ENCODE measurements around the gene DSCAM.

- no peak for TF ChIP-seq POLR2A (IDR thresholded peaks at IDR 0.05)
- TF ChIP-seq, protein P1, sequence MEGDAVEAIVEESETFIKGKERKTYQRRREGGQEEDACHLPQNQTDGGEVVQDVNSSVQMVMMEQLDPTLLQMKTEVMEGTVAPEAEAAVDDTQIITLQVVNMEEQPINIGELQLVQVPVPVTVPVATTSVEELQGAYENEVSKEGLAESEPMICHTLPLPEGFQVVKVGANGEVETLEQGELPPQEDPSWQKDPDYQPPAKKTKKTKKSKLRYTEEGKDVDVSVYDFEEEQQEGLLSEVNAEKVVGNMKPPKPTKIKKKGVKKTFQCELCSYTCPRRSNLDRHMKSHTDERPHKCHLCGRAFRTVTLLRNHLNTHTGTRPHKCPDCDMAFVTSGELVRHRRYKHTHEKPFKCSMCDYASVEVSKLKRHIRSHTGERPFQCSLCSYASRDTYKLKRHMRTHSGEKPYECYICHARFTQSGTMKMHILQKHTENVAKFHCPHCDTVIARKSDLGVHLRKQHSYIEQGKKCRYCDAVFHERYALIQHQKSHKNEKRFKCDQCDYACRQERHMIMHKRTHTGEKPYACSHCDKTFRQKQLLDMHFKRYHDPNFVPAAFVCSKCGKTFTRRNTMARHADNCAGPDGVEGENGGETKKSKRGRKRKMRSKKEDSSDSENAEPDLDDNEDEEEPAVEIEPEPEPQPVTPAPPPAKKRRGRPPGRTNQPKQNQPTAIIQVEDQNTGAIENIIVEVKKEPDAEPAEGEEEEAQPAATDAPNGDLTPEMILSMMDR (IDR thresholded peaks at IDR 0.05): no peak
These were observed 533.7 kb downstream of the DSCAM start for GRCh38 chr21:40313260-40313659.
